Embryonic facial prominence (tissue), 1 donor: Measurements from ENCODE around the gene GLRX5.

Experiments
- DNase-seq: peaks from one replicate; pipeline ENCODE4 v3.0.0-alpha.2; 2016; ENCODE audit errors: extremely low spot score

The GLRX5 gene

DNA sequence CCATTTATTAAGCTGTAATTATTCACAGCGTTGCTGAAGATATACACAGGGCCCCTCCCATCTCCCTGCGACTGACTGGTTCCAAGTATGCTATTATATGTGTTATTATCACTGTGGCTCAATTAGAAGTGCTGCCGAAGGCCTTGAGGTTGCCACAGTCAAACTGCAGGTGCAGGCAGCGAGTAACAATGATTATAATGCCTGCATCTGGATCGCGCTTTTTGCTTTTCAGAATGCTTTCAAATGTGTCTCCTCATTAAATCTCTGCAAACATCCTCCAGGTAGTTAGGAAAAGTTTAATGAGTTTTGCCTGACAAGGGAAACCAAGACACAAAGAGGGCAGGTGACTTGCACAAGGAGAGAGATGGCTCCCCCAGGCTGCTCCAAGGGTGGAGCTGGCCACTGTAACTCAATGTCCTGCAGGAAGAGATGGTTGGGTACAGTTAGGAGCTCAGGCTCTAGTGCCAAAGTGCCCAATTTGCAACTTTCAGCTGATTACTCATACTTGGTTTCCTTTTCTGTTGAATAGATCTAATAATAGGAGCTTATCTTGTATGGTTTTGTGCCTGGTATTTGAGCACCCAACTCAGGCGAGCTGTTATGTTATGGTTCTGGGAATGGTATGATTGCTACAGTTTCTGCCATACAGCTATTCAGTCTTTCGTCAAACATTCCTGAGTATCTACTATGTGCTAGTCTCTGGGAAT is 16.7 kb upstream of the GLRX5 start:
- no peak for DNase-seq

DNA sequence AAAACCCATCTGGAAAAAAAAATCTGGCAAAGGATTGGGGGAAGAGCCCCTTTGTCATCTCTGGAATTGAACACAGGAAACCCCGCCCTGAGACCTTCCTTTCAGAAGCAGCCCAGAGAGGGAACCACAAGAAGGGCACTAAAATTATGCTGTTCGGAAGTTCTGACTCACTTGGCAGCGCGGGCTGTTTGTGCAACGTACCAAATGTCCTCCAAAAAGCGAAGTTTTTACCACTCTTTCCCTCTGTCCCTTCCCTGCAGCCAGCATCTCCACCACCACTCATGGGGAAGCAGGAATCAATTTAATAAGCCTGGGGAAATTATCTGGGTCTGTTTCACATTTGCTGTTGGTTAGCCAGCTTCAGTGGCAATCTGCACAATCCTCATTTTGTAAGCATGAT is 15.2 kb upstream of the GLRX5 start:
- DNase-seq: no peak

- DNase-seq: no peak
These were observed 14.5 kb upstream of the GLRX5 start for GRCh38 chr14:95520346-95520745.

GRCh38 chr14:95521001-95521400 is 13.8 kb upstream of the GLRX5 start:
- no peak for DNase-seq

- no peak for DNase-seq
These were observed 12.7 kb upstream of the GLRX5 start for GRCh38 chr14:95522116-95522515.

GRCh38 chr14:95522556-95522955 is 12.3 kb upstream of the GLRX5 start:
- no peak for DNase-seq

DNA sequence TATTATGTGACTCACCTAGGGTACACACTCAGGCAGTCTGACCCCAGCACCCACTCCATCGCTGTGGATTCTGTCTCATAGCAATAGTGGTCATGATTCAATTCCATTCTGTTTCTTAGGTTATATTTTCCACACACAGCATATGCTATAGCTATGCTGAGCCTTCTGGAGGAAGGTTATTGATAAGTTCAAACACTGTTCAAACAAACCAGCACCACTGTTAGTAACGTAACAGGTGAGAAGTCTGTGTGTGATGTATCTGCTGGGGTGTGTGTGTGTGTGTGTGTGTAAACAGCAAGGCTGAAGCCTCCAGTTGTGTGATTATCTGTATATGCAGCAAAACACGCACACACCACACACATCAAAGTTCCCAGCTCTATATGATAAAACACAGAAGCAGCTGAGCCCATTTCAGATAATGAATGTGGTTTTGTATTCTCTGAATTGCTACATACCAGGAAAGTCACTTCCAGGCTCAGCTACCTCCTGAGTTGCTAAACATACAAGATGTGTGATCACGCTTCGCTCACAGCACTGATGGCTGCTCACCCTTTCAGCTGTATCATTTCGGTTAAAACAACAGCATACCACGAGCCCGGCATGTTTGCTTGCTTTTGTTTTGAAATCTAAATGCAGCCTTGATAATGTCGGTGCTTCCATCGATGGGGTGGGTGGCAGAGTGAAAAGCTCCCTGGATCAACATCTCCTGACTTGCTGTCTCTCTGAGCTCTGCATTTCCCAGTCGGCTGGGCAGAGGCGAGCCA is 11.6 kb upstream of the GLRX5 start:
- no peak for DNase-seq

- DNase-seq: no peak
These were observed 10.9 kb upstream of the GLRX5 start for GRCh38 chr14:95523815-95524448.

DNA sequence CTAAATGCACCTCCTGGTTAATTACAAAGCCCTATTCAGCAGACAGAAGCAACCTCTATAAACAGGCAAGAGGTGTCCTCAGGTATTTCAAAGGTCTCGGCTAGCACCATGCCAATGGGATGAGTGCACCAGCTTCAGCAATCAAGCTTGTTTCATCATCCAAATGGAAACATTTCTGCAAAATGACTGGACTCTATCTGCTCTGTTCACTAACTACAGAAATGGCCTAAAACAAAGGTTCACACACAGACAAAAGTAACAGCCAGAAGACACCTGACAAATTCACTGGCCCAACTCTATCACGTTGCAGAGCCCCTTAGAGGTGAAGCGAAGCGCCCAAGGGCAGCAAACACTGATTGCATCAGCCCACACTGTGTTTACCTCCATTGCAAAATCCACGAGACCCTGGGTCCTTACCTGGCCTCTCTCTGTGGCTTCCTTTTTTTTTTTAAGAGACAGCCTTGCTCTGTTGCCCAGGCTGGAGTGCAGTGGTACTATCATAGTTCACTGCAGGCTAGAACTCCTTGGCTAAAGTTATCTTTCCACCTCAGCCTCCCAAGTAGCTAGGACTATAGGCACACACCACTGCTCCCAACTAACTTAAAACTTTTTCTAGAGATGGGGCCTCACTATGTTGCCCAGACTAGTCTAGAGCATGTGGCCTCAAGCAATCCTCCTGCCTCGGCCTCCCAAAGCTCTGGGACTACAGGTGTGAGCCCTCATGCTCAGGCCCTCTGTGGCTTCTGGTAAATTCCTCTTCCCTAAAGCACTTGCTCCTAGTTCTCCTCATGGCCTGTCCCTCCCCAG is 9.9 kb upstream of the GLRX5 start:
- DNase-seq: no peak

DNA sequence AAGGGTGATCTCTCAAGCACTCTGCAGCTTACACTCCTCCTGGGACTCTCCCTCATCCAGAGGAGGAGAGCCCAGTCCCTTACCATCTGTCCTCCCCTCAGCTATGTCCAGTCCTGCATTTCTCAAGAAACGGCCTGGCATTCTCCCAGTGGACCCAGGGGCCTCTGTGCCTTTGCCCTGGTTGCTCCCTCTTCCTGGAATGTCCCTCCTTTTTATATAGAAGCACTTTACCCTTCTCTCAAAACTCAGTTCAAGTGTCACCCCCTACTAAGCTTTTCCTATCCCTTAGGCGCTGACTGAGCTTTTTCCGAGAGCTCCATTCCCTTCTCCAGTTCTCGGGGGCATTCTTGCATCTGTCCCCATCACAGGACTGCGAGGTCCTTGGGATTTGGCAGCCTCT is 8.9 kb upstream of the GLRX5 start:
- no peak for DNase-seq

DNA sequence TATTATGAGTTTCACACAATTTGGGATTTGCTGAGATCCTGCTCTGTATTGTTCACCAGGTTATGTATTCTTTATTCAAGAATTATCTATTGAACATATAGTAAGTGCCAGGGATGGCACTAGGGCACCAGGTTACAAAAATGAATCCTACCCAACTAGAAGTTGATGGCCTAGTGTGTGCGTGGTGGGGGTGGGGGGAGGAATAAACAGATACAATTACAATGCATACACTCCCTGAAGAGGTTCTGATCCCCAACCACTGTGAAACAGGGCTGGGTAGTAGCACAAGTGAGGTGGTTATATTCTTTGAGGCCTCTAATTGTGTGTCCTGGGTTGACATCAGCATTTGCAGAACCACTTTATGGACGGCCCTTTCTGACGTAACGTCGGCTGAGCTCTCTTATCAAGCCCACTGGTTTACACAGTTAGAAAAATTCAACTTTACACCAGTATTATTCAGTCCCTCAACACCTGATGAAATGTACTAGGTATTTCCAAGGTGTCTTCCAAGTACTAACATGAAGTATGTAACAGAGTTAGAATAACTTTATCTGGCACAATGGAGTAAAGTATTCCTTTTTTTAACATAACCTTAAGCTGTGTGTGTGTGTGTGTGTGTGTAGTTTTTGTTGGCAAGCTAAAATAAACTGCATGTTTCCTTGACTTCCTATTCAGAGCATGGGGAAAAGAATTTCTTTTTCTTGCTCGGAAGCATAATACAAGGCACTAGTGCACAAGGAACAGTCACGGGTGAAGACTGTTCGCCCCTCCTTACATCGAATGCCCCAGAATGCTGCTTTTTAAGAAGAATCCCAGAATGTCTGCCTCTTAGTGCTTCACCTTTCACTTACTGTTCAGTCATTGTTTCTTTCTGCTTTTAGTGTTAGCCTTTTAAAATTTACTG is 8.1 kb upstream of the GLRX5 start:
- DNase-seq: no peak

GRCh38 chr14:95527387-95528002 is 7.4 kb upstream of the GLRX5 start:
- no peak for DNase-seq

DNA sequence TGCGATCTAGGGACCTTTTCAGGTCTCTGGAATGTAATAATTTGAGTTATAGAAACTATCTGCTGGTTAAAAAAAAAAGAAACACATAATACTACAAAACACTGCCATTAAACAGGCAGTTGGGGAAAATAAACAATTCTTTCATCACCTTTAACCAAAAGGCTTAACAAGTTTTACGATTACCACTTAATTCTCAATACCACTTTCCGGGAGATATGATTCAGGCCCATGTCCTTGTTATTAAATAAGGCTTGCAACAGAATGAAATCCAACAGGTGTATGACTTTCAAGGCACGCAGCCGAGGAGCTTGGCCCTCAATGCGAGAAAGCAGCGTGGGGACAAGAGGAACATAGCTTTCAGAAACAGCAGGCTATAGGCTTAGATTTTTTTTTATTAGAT is 5.6 kb upstream of the GLRX5 start:
- no peak for DNase-seq

- no peak for DNase-seq
These were observed 4.2 kb upstream of the GLRX5 start for GRCh38 chr14:95530473-95531276.

- no peak for DNase-seq
These were observed 3.4 kb upstream of the GLRX5 start for GRCh38 chr14:95531473-95531872.

DNA sequence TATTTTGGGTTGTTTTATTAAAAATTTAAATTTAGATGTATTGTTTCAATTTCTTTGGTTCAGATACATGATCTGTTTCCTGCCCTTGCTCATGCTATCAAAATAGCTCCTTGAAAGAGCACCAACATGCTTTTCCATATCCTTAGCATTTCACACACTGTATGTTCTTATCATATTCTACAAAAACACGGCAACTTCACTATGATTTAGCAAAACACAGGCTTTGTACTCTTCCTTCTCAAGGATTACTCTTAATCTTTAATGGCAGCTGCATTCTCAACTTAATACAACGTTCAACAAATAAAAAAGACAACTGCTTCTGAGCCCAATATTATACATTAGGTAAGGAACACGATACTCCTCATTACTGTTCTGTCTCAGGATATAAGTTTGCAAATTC is 2.9 kb upstream of the GLRX5 start:
- no peak for DNase-seq

- DNase-seq: no peak
These were observed 1.4 kb upstream of the GLRX5 start for GRCh38 chr14:95533391-95533821.

- DNase-seq: no peak
These were observed 1.0 kb upstream of the GLRX5 start for GRCh38 chr14:95533822-95534221.

GRCh38 chr14:95535226-95536021 is 574 bp downstream of the GLRX5 start:
- no peak for DNase-seq
